Neural progenitor cell (in vitro differentiated cells): ENCODE results near the gene NKPD1. TPM values are rescaled to one million over a fixed set of nuclear protein-coding genes. Genes with fewer than 3 reads are reported as not detected.
A peak's percentile ranks its signal among the peaks of the same experiment; 100 is the strongest.

Source experiments
- DNase-seq: peaks from one replicate; pipeline ENCODE4 v3.0.0-alpha.2; 2016; ENCODE audit warnings: low spot score
- H2AFZ ChIP-seq: fragments of 200-600 bp; sonication (generic); replicated peaks from 2 replicates; pipeline ENCODE4 v1.6.1; 2016; ENCODE audit warnings: antibody characterized with exemption
- H3F3A ChIP-seq: fragments of 200-600 bp; sonication (generic); 2 replicates; pipeline ENCODE4 v1.6.1; 2016; ENCODE audit warnings: antibody characterized with exemption, low read depth
- H3K27ac ChIP-seq: fragments of 200-600 bp; sonication (generic); 2 replicates; pipeline ENCODE4 v1.5.1; 2016; ENCODE audit warnings: mild to moderate bottlenecking
- H3K27me3 ChIP-seq: fragments of 200-600 bp; sonication (generic); 2 replicates; pipeline ENCODE4 v1.6.1; 2016; ENCODE audit warnings: mild to moderate bottlenecking, moderate library complexity
- H3K36me3 ChIP-seq: fragments of 200-600 bp; sonication (generic); 2 replicates; pipeline ENCODE4 v1.5.1; 2016
- H3K4me1 ChIP-seq: fragments of 200-600 bp; sonication (generic); 2 replicates; pipeline ENCODE4 v1.6.1; 2016; ENCODE audit warnings: mixed run types
- H3K4me2 ChIP-seq: fragments of 200-600 bp; sonication (generic); 2 replicates; pipeline ENCODE4 v1.6.1; 2016
- H3K4me3 ChIP-seq: fragments of 200-600 bp; sonication (generic); 2 replicates; pipeline ENCODE4 v1.5.1; 2016
- H3K79me2 ChIP-seq: fragments of 200-600 bp; sonication (generic); 2 replicates; pipeline ENCODE4 v1.6.1; 2016; ENCODE audit warnings: low read depth
- H3K9ac ChIP-seq: fragments of 200-600 bp; sonication (generic); 2 replicates; pipeline ENCODE4 v1.6.1; 2016
- H3K9me3 ChIP-seq: fragments of 200-600 bp; sonication (generic); 2 replicates; pipeline ENCODE4 v1.5.1; 2016; ENCODE audit warnings: low read depth
- H4K20me1 ChIP-seq: fragments of 200-600 bp; sonication (generic); 2 replicates; pipeline ENCODE4 v1.6.1; 2016; ENCODE audit warnings: low read depth
- H3K27ac Mint-ChIP-seq: 3 replicates; pipeline ENCODE4 v1.8.0; 2021; ENCODE audit warnings: mixed read lengths
- H3K27me3 Mint-ChIP-seq: 2 replicates; pipeline ENCODE4 v1.8.0; 2022; ENCODE audit warnings: low read depth, mild to moderate bottlenecking, inconsistent platforms, moderate library complexity, mixed read lengths; ENCODE audit not compliant: insufficient read depth
- H3K36me3 Mint-ChIP-seq: 3 replicates; pipeline ENCODE4 v1.8.0; 2021; ENCODE audit warnings: mixed read lengths
- H3K4me1 Mint-ChIP-seq: 3 replicates; pipeline ENCODE4 v1.8.0; 2021; ENCODE audit warnings: mixed read lengths
- H3K4me3 Mint-ChIP-seq: 3 replicates; pipeline ENCODE4 v1.8.0; 2021; ENCODE audit warnings: mild to moderate bottlenecking, moderate library complexity, mixed read lengths
- H3K9me3 Mint-ChIP-seq: 3 replicates; pipeline ENCODE4 v1.8.0; 2020; ENCODE audit warnings: mixed read lengths
- CTCF ChIP-seq: fragments of 200-600 bp; sonication (generic); IDR thresholded peaks from 2 replicates; pipeline ENCODE4 v1.5.1; 2017; ENCODE audit warnings: antibody characterized with exemption, mild to moderate bottlenecking
- EZH2 ChIP-seq: fragments of 200-600 bp; sonication (generic); IDR thresholded peaks from 2 replicates; pipeline ENCODE4 v1.6.1; 2017; ENCODE audit warnings: antibody characterized with exemption, mild to moderate bottlenecking, moderate library complexity
- EZH2phosphoT487 ChIP-seq: fragments of 200-600 bp; sonication (generic); IDR thresholded peaks from 2 replicates; pipeline ENCODE4 v1.6.1; 2017; ENCODE audit warnings: antibody characterized with exemption
- total RNA-seq: library from RNA; depleted of rRNA; stranded (reverse); fragments of >200 nt; gene quantifications from 2 replicates; pipeline ENCODE4 v1.2.3, GENCODE V29; 2015; ENCODE audit warnings: low replicate concordance

Gene NKPD1
- total RNA-seq, 1 donor from 2014 or later = 0.02 TPM

- Histone ChIP-seq H3K79me2 (no peaks in the 10 kb centered on the region), H4K20me1 (peaks cover 13% of the 10 kb centered on the region), H3F3A (peaks cover 23% of the 10 kb centered on the region), H3K27ac (no peak overlapping the region), H3K4me1 (peaks cover 11% of the 10 kb centered on the region), H3K4me3 (no peak overlapping the region), H3K9ac (no peak overlapping the region), H3K9me3 (no peaks in the 10 kb centered on the region), H3K4me2 (no peak overlapping the region), H2AFZ (no peak overlapping the region), H3K36me3 (no peaks in the 10 kb centered on the region), H3K27me3 (peaks cover 71% of the 10 kb centered on the region)
- no peaks in the 10 kb centered on the region for H3K36me3 Mint-ChIP-seq
- H3K4me3 Mint-ChIP-seq = peak overlapping the region; percentile 68
- TF ChIP-seq EZH2 = no peak
- TF ChIP-seq EZH2phosphoT487 = no peak
- no peak for TF ChIP-seq CTCF
- peaks cover 19% of the 10 kb centered on the region for H3K4me1 Mint-ChIP-seq
- H3K27me3 Mint-ChIP-seq = peaks cover 13% of the 10 kb centered on the region
- peak overlapping the region; percentile 80 for H3K27ac Mint-ChIP-seq
- H3K9me3 Mint-ChIP-seq = no peaks in the 10 kb centered on the region
- no peak for DNase-seq
Observed at GRCh38 chr19:45156751-45157150, 4.0 kb downstream of the NKPD1 start.

DNA sequence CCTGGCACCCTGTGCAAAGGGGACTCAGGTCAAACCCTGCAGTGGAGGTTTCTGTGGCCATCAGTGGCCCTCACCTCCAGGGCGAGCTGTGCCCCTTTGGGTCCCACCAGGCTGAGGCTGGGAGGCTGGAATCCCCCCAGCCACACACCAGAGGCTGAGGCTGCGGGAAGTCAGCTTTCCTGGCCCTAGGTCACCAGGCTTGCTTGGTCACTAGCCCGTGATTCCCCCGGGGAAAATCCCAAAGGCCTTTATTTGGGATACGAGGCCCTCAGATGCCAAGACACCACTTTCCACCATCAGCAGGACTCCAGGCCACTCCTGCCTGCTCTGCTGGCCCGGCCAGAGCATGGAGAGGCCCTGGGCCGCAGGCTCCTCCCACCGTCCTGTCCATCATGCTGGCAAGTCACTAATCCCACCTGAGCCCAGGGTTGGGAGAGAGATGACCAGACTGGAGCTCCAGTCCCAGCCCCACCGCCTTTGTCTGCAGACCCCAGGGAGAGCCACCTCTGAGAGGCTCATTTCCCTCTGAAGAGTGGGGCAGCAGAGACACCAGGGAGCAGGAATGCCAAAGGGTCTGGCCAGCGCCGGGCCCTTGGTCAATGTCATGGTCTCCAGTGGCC is 4.7 kb downstream of the NKPD1 start:
- H3K9me3 ChIP-seq = no peaks in the 10 kb centered on the region
- H3K9ac ChIP-seq = no peak overlapping the region
- Mint-ChIP-seq H3K27me3 (peaks cover 13% of the 10 kb centered on the region), H3K36me3 (no peaks in the 10 kb centered on the region), H3K4me3 (no peak overlapping the region), H3K9me3 (peaks cover 2% of the 10 kb centered on the region), H3K4me1 (peaks cover 19% of the 10 kb centered on the region), H3K27ac (no peak overlapping the region)
- no peak overlapping the region for H3K4me3 ChIP-seq
- no peaks in the 10 kb centered on the region for H3K79me2 ChIP-seq
- peaks cover 14% of the 10 kb centered on the region for H4K20me1 ChIP-seq
- peak; percentile 70 for DNase-seq
- no peaks in the 10 kb centered on the region for H3K36me3 ChIP-seq
- no peak overlapping the region for H3K27ac ChIP-seq
- TF ChIP-seq CTCF (no peak), EZH2phosphoT487 (no peak), EZH2 (no peak)
- H3K4me2 ChIP-seq = no peak overlapping the region
- no peak overlapping the region for H2AFZ ChIP-seq
- peaks cover 11% of the 10 kb centered on the region for H3K4me1 ChIP-seq
- H3F3A ChIP-seq = peaks cover 24% of the 10 kb centered on the region
- peaks cover 71% of the 10 kb centered on the region for H3K27me3 ChIP-seq

DNA sequence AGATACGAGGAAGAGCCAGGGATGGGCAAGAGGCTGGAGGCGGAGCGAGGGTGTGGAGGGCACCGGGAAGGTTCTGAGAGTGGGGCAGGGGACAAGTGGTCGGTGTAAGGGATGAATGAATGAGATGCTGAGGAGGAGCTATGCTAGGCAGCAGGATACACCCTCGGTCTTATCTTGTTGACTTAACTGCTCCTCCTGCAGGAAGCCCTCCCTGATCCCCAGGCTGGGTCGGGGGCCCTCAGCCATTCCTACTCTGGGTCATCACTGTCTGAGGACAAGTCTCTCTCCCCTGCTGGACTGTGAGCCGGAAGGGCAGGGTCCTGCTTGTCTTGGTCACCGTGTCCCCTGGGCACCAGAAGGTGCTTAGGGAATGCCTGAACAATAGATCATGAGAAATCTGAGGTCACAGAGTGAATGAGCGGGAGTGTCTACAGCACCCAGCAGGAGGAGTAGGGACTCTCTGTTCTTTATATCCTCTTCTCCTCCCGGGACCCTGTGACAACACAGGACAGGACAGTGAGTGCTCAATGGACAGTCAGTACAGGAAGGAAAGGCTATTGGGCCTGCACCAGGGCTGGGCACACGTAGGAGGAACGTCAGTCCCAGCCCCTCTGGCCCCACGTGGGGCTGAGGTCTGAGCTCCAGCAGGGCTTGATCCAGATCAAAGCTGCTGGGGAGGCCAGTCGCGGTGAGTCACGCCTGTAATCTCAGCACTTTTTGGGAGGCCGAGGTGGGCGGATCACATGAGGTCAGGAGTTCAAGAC is 6.5 kb downstream of the NKPD1 start:
- no peaks in the 10 kb centered on the region for H3K36me3 Mint-ChIP-seq
- Histone ChIP-seq H3F3A (peaks cover 24% of the 10 kb centered on the region), H3K4me2 (peak overlapping the region; percentile 78), H3K4me1 (peaks cover 11% of the 10 kb centered on the region), H3K27ac (no peak overlapping the region), H3K4me3 (peak overlapping the region; percentile 43), H3K36me3 (no peaks in the 10 kb centered on the region), H4K20me1 (peaks cover 14% of the 10 kb centered on the region), H3K9ac (no peak overlapping the region), H3K79me2 (no peaks in the 10 kb centered on the region), H3K9me3 (no peaks in the 10 kb centered on the region), H3K27me3 (peaks cover 69% of the 10 kb centered on the region), H2AFZ (peak overlapping the region; percentile 58)
- no peak for DNase-seq
- TF ChIP-seq EZH2phosphoT487 = no peak
- H3K4me1 Mint-ChIP-seq = peaks cover 19% of the 10 kb centered on the region
- peak overlapping the region; percentile 79 for H3K4me3 Mint-ChIP-seq
- H3K9me3 Mint-ChIP-seq = peaks cover 2% of the 10 kb centered on the region
- H3K27ac Mint-ChIP-seq = no peak overlapping the region
- peaks cover 20% of the 10 kb centered on the region for H3K27me3 Mint-ChIP-seq
